GM21390 (cell line): Measurements from ENCODE around the gene NFYC.

ENCODE experiments used
- ATAC-seq: cut with Tn5 transposase; IDR thresholded peaks from one replicate; pipeline ENCODE4 v1.9.1; 2021; ENCODE audit not compliant: unreplicated experiment

NFYC gene

DNA sequence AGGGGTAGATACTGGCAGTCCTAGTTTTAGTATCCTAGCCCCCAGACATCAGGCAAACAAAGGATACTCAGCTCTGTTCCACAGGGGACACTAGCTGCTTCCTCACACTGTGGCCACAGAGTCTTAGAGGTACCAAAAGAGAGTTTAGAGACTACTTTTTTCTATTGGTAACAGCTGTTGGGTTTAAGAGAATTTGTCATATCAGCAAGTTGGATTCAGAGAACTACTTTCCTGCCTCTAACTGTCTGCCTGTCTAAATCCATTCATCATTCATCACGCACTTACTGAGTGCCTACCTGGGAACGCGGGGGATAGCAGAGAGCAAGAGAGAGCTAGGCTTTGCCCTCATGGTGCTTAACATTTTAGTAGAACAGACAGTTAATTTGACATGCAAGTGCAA, 65.0 kb downstream of the NFYC start:
- ATAC-seq: no peak

GRCh38 chr1:40757084-40757483, 65.6 kb downstream of the NFYC start:
- ATAC-seq: no peak

- ATAC-seq: no peak
Observed at GRCh38 chr1:40758004-40758403, 66.5 kb downstream of the NFYC start.

- ATAC-seq: no peak
Observed at GRCh38 chr1:40758578-40759343, 67.3 kb downstream of the NFYC start.

DNA sequence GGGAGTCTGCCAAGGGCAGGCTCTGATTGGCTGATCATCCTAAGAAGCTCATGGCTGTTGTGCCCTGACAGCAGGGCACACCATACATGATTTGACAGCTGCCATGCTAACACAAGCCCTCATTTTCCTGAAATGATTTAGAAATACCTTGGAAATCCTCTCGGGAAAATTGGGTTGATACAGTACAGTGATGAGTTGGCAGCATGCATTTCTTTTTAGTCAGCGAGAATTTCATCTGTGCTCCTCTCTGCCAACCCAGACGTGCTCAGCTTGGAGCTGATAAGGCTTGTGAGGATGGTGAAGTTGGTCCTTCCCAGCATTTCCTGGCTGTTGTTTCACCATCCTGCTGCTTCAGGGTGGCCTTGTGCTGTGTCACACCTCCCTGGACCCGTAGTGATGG, 69.5 kb downstream of the NFYC start:
- ATAC-seq: no peak

GRCh38 chr1:40762144-40762923, 70.8 kb downstream of the NFYC start:
- peak; percentile 51 for ATAC-seq

- ATAC-seq: peak; percentile 53
Observed at GRCh38 chr1:40763742-40764532, 72.4 kb downstream of the NFYC start.

- no peak for ATAC-seq
Observed at GRCh38 chr1:40764981-40765380, 73.5 kb downstream of the NFYC start.

DNA sequence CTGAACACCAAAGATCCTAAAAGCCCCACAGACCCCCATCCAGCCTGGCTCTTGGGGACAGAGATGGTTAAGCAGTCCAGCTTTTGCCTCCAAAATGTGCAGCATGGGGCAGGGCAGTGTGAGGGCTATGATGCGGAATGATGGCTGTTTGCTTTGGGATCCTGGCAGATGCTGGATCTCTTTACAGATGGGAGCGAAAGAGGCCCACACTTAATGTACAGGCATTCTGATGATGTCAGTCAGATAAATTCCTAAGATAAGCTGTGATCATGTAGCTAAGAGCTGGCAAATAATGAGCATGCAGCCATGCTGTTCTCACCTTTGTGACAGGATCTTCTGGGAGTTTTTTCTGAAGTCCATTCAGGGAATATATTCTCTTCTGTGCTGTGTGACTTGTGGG, 74.5 kb downstream of the NFYC start:
- ATAC-seq: no peak

GRCh38 chr1:40766560-40766959, 75.1 kb downstream of the NFYC start:
- ATAC-seq: no peak

DNA sequence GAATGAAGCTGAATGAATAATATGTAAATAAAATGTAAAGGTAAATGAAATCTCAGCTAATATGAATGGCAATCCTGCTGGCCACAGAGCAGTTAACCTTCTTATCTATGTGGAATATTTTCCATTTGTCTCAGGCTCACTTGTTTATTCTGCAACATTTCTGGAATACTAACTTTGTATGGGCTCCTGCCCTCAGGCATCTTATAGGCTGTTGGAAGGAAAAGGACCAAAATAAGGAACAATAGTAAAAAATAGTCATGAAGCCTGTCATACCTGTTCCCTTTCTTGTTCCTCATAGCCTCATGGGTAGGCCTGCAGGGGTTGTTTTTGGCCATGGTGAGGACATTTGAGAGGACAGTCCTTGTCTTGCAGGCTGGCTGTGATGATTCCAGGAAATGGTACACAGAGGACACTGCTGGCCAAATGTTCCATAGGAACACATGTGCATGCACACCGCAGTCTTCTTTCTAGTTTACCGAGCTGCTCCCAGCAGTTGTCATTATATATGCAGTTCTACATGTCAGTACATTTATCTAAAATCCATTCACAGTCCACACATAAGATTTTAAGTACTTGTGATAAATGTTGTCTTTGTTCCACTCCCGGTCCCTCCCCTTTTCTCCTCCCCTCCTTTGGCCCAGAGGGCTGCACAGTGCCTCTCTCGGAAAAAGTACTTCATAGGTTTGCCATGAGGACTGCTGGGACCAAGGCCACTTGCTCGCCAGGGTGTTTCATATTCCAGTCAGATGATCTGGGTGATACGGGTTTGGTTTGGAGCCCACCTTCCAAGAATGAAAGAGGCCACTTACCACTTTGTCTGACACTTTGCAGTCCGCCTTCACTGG, 76.9 kb downstream of the NFYC start:
- ATAC-seq: no peak

DNA sequence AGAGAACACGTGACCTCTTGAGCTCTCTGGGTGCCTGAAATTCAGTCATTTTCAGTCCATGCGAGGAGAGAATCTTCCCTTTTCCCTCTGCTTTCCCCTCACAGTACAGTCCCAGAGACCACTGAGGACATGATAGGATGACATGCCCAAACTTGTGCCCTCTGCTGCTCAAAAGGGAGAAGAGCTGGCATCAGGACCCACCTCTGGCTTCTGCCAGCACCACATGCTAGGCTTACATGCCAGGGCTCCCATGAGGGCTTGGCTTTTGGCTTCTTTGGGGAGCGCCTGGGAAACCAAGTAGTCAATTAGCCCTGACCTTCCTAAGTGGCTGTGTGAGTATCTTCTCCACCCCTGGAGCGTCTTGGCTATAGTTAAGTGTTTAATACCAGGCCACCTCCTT, 78.3 kb downstream of the NFYC start:
- no peak for ATAC-seq

- no peak for ATAC-seq
Observed at GRCh38 chr1:40770296-40771070, 79.0 kb downstream of the NFYC start.

GRCh38 chr1:40772146-40772955, 80.8 kb downstream of the NFYC start:
- ATAC-seq: no peak

- ATAC-seq: no peak
Observed at GRCh38 chr1:40773748-40774265, 82.3 kb downstream of the NFYC start.

- no peak for ATAC-seq
Observed at GRCh38 chr1:40774266-40774998, 82.9 kb downstream of the NFYC start.

GRCh38 chr1:40776236-40777072, 85.0 kb downstream of the NFYC start:
- ATAC-seq: no peak
